Mucosa of gallbladder (tissue), 1 donor: ENCODE data around the gene CAMK2G. TPM values are rescaled to one million over a fixed set of nuclear protein-coding genes. Genes with fewer than 3 reads are reported as not detected.
"Not testable (repeated sequence)": the region's sequence is repeated elsewhere in the genome, so short reads cannot be mapped to it uniquely, and the experiment has no call there.

Experiments used
- DNase-seq: peaks from one replicate; pipeline ENCODE4 v3.0.0-alpha.2; 2020; ENCODE audit warnings: low spot score
- total RNA-seq: library from RNA; stranded (reverse); gene quantifications from one replicate; pipeline ENCODE4 v1.2.1, GENCODE V29; 2021
- donor health status: DM: no; HTN: no; CAD: no.

CAMK2G gene
- total RNA-seq = 43.7 TPM

GRCh38 chr10:73874267-73875138 is at the start of gene CAMK2G:
TSS of gene CAMK2G (minus strand) at chr10:73874555. CDS start at chr10:73874461, 94 bp downstream.
- DNase-seq = peak; percentile 85

DNA sequence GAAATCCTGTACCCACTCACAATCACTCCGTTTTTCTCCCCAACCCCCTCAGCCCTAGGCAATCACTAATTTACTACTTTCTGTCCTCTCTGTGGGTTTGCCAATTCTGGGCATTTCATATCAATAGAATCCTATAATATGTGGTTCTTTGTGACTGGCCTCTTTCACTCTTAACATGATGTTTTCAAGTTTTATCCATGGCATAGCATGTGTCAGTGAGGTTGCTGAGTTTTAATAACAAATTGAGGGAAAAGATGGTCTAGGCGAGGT is 48.4 kb upstream of the CAMK2G start:
- DNase-seq = no peak

DNA sequence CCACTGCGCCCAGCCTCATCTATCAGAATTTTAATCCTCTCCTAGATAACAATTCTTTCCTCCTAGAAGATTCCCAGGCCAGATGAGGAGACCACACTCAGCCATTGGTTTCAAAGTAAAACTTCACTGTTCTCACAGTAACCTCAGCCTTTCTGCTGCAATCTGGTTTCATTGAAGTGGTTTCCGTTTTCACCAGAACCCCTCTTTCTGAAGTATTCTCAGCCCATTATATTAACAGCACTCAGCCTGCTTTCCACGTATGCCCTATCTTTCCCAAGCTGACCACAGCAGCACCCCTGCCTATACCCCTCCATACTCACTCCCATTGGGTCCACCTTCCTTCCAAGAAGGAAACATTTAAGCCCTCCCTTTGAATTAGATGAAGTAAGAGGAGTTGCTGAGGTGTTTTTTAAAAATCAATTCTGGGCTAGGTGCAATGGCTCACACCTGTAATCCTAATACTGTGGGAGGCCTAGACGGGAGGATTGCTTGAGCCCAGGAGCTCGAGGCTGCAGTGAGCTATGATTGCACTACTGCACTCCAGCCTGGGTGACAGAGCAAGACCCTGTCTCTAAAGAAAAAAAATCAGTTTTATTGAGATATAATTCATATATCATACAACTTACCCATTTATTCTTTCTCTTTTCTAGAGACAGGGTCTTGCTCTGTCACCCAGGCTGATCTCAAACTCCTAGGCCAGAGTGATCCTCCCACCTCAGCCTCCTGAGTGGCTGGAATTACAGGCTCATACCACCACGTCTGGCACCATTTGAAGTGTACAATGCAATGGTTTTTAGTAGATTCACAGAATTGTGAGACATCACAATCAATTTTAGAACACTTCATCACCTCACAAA is 47.9 kb upstream of the CAMK2G start:
- no peak for DNase-seq

GRCh38 chr10:73920089-73920488 is 45.7 kb upstream of the CAMK2G start:
- DNase-seq = peak; percentile 33

- not testable (repeated sequence) for DNase-seq
These were observed 45.1 kb upstream of the CAMK2G start for GRCh38 chr10:73919481-73919880.

- DNase-seq = no peak
These were observed 43.4 kb upstream of the CAMK2G start for GRCh38 chr10:73917566-73918305.

DNA sequence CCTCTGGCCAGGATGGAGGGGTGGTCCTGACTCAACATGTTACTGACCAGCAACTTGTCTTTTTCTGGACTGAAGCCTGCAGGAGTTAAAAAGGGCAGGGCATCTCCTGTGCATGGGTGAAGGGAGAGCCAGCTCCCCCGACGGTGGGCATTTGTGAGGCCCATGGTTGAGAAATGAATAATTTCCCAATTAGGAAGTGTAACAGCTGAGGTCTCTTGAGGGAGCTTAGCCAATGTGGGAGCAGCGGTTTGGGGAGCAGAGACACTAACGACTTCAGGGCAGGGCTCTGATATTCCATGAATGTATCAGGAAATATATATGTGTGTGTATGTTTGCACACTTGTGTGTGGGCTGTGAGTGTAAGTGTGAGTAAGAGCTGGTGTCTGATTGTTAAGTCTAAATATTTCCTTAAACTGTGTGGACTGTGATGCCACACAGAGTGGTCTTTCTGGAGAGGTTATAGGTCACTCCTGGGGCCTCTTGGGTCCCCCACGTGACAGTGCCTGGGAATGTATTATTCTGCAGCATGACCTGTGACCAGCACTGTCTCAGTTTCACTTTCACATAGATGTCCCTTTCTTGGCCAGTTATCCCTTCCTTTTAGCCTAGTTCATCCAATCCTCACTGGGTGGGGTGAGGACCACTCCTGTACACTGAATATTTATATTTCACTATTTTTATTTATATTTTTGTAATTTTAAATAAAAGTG is 42.6 kb upstream of the CAMK2G start:
- no peak for DNase-seq

- DNase-seq = no peak
These were observed 41.0 kb upstream of the CAMK2G start for GRCh38 chr10:73915206-73915851.

DNA sequence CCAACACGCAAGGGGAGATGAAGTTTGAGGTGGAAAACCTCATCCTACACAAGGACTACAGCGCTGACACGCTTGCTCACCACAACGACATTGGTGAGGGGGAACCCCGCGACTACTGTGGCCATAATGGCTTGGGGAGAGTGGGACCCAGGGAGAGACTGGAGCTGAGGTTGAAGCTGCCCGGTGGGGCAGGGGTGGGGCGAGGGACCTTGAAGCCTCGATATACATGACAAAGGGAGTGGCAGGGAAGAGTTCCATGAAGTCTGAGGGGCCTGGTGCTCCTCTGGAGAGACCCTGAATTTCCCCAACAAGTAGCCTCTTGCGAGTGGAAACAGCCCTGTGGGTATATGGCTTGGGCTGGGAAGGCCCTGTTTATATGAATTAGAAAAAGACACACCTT is 39.7 kb upstream of the CAMK2G start:
- DNase-seq = no peak

- no peak for DNase-seq
These were observed 37.2 kb upstream of the CAMK2G start for GRCh38 chr10:73911553-73912004.

DNA sequence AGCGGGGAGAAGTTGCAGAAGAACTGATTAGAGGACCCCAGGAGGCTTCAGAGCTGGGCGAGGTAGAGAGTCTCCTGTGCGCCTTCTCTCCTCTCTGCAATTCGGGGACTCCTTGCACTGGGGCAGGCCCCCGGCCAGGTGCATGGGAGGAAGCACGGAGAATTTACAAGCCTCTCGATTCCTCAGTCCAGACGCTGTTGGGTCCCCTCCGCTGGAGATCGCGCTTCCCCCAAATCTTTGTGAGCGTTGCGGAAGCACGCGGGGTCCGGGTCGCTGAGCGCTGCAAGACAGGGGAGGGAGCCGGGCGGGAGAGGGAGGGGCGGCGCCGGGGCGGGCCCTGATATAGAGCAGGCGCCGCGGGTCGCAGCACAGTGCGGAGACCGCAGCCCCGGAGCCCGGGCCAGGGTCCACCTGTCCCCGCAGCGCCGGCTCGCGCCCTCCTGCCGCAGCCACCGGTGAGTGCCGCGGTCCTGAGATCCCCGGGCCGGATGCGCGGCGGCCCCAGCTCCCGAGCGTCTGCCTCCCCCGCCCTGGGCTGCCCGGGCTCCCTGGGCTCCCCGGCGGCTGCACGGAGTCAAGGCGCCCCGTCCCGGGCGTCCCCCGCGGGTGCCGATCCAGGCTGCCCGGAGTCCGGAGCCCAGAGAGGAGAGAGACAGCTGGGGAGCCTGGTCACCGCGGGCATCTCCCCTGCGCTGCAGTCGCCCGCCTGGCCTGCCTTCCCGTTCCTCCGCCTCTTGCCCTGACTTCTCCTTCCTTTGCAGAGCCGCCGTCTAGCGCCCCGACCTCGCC is 36.6 kb upstream of the CAMK2G start, which contains the start of gene PLAU:
TSS of gene PLAU (plus strand) at position 369 of the 789 bp plus-strand sequence. CDS start 424 bp downstream, outside the sequence.
- DNase-seq = peak; percentile 40

- DNase-seq = no peak
These were observed 36.0 kb upstream of the CAMK2G start for GRCh38 chr10:73910401-73910763.

- DNase-seq = no peak
These were observed 35.3 kb upstream of the CAMK2G start for GRCh38 chr10:73909540-73910115.

DNA sequence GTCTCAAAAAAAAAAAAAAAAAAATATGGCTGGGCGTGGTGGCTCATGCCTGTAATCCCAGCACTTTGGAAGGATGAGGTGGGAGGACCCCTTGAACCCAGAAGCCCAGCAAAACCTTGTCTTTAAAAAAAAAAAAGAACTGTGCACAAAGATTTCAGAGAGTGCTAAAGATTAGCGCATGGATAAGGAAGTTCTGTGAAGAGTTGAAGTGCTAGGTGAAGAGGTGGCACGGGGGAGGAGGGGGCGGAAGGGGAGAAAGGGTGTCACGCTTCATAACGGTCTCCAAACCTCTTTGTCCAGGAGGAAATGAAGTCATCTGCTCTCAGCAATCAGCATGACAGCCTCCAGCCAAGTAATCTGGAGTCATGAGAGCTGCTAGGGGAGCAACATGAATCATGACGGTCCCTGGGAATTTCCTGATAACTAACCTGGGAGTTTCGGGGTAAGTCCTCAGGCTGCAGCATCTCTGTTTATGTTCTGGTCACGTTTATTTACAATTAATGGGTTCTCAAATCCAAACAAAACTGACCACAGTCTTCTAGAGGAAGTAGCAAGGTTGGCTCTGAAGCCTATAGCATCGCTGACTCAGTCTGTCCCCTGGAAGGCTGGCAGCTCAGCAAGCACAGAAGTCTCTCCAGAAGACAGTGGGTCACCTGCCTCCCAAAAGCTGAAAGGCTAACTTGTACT is 34.6 kb upstream of the CAMK2G start:
- DNase-seq = no peak

DNA sequence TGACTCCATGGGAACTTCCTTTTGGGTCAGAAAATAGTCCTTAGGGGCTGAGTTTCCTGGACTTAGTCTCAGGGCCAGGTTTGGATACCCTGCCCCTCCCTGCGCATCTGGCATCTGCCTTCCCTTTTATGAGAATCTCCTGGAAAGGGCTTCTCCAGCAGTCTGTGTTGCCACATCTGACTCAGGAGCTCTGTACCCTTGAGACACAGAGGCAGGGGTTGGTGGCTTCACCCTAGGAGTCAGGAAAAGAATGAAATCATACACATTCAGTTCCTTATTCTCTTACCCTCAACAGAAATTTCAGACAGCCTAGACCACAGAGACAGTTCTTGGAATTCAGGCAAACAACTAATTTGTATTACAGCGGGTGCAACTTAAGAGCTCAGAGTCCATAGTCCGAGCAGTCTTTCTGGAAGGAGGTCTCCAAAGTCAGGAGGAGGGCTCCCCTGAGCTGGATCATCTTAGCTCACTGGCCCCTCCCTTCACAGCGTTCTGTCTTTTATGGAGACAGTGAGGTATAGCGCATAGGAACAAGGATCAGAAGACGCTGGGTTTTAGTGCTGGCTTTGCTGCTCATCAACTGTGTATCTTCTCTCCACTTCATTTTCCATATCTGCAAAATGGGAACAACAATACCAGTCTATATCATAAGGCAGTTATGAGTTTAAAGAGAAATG is 33.6 kb upstream of the CAMK2G start:
- no peak for DNase-seq

- DNase-seq = peak; percentile 69
These were observed 32.4 kb upstream of the CAMK2G start for GRCh38 chr10:73906524-73907447.

DNA sequence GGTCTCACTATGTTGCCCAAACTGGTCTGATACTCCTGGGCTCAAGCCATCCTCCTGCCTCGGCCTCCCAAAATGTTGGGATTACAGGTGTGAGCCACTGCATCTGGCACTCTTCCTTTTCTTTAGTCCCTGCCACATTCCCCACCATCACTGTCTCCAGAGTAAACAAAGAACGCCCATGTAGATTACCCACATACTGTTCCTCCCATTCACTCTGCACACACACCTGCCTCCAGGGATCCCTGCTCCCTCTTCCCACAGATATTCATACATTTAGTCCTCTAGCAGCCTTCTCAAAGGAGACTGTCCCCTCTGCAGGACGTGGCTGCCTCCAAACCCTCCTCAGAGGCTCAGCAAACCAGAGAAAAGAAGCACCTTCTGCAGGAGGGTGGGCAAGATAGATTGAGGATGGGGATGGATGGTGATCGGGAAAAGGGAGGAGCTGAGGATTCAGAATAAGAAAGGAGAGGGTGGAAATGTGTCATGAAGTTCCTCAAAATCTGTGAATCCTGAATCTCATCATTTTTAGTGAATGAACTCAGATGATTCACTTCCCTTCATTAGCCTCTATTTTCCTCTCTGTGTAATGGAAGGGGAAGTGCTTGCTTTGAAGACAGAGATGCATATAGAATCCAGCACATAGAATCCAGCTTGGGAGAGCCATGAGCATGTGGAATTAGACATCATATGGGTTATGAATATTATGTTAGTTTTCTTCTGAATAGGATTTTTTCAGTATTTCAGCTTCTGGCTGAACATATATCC is 31.1 kb upstream of the CAMK2G start:
- DNase-seq = no peak
